ENCODE results near the gene LRRFIP1.

LRRFIP1 gene

GRCh38 chr2:237724811-237725478, 97.6 kb downstream of the LRRFIP1 start:
- DNase-seq (ENCODE audit: low read depth): no peak

GRCh38 chr2:237725661-237726060, 98.3 kb downstream of the LRRFIP1 start:
- no peak for DNase-seq (ENCODE audit: low read depth)

DNA sequence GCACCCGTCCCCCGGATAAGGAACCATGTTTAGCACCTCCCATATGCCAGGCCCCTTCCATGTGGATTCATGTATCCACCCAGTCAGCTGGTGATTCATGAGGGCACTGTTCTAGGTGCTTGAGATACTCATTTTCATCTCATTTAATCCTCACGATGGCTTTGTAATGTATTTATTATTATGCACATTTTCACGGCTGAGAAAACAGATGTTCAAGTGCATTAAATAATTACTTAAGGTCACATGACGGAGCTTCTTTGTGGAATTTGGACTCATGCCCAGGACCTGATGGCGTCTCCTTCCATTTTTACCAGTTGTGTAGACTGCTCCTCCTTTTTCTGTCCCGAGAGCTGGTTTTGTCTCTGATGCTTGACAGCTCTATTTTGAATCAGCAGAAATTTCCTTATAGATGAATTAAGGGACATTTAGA, 99.0 kb downstream of the LRRFIP1 start:
- DNase-seq (ENCODE audit: low read depth): no peak

DNA sequence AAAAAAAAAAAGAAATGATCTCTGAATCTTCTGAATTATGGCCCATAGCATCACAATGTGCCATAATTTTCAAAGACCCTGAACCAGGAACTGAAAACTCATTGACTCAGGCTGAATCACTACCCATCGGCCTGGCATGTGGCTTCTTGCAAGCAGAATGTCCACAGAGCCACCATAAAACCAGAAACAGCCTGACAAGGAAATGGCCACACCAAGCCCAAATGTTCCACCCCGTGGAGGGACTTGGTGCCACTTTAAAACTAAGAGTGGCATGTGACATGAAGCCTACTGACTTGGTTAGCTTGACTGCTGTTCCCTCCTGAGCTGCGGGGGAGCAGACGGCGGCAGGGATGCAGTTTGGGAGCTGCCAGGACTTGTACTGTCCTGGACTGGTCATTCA, 100.0 kb downstream of the LRRFIP1 start:
- no peak for DNase-seq (ENCODE audit: low read depth)

GRCh38 chr2:237729681-237730475, 102.5 kb downstream of the LRRFIP1 start:
- no peak for DNase-seq (ENCODE audit: low read depth)

- no peak for DNase-seq (ENCODE audit: low read depth)
Observed at GRCh38 chr2:237731663-237732062, 104.3 kb downstream of the LRRFIP1 start.

DNA sequence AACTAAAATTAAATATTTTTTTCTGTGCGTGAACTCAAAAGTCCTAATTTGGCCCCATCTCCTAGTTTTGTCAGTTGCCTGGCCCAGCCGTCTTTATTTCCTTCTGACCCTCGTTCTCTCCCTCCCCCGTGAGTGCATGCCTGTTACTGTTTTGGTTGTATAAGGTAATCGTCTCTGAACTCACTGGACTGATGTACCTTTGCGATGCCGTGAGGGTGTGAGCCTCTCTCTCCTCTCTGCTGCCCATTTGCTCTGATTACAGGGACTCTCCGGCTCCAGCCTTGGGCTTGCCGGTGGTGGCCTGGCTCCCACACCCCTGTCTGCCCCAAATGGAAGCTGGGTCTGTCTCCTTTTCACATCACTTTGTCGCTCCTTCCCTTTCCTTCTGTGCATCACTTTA, 104.7 kb downstream of the LRRFIP1 start:
- DNase-seq (ENCODE audit: low read depth): no peak

GRCh38 chr2:237732790-237733381, 105.5 kb downstream of the LRRFIP1 start:
- no peak for DNase-seq (ENCODE audit: low read depth)

GRCh38 chr2:237733677-237734300, 106.4 kb downstream of the LRRFIP1 start:
- no peak for DNase-seq (ENCODE audit: low read depth)

DNA sequence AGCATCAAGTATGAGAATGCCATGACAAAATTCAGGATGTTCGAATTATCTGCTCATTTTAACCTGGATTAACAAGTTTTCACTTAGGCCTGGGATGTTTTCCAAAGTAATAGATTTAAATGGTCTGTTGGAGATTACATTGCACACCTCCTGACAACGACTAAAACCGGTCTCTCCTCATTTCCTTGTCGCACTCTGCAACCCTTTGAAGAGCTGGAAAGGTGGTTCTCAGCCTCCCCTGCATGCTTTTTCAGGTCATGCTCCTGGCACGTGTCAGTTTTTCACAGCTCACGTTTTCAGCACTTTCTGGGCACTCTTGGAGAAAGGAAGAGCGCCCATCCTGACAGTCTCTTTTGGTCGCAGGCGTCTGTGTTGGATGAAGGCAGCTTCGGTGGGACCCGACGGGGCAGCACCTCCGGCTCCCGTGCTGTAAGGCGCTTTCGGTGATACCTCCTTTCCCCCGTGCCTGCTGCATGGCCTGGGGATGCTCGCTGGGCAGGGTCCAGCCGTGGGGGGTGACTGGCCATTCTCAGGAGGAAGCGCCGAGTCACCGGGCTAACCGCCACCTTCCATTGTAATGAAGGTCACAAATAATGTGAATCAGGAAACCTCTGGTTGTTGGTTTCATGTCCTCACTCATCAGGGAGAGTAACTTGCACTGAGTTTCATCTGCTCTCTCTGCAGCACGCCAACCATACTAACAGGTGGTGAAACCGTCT, 107.7 kb downstream of the LRRFIP1 start:
- DNase-seq (ENCODE audit: low read depth): no peak

DNA sequence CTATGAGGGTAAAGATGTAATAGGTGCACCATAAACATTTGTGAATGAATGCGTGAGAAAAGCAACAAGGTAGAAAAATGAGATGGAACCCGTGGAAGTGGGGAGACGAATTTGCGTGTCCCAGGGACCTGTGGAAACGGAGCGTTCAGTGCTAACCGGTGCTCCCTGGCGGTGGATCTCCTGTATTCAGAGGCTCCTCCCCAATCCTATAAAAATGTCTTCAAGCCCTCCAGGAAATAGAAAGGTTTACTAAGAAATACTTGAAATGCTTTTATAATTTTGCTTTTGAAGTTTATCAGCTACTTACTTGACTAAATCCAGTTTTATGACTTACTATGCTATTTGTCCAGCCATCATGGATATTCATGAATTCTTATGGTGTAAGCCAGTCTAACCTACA, 108.4 kb downstream of the LRRFIP1 start:
- DNase-seq (ENCODE audit: low read depth): no peak

- DNase-seq (ENCODE audit: low read depth): no peak
Observed at GRCh38 chr2:237736783-237737182, 109.4 kb downstream of the LRRFIP1 start.

GRCh38 chr2:237737196-237737865, 109.9 kb downstream of the LRRFIP1 start:
- DNase-seq (ENCODE audit: low read depth): no peak

- DNase-seq (ENCODE audit: low read depth): no peak
Observed at GRCh38 chr2:237738255-237738654, 110.9 kb downstream of the LRRFIP1 start.

- DNase-seq (ENCODE audit: low read depth): no peak
Observed at GRCh38 chr2:237739101-237739500, 111.7 kb downstream of the LRRFIP1 start.

GRCh38 chr2:237742191-237742590, 114.8 kb downstream of the LRRFIP1 start:
- no peak for DNase-seq (ENCODE audit: low read depth)

DNA sequence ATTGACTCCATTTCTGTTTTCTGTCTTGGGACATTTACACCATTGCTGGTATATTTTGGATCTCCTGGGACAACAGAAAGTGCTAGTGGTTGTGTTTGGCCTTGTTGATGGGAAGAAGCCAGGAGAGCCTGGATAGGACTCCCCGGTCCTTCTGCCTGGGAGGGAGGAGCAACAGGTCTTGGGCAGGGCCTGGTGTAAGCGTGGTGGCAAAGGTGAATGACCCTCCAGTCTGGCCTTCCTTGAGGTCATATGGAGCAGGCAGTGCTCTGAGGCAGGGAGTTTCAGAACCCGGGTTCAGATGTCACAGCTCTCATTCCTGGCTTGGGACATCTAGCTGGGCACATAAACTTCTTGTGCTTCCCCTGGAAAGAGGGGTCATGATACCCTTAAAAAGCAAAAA, 115.2 kb downstream of the LRRFIP1 start:
- no peak for DNase-seq (ENCODE audit: low read depth)

DNA sequence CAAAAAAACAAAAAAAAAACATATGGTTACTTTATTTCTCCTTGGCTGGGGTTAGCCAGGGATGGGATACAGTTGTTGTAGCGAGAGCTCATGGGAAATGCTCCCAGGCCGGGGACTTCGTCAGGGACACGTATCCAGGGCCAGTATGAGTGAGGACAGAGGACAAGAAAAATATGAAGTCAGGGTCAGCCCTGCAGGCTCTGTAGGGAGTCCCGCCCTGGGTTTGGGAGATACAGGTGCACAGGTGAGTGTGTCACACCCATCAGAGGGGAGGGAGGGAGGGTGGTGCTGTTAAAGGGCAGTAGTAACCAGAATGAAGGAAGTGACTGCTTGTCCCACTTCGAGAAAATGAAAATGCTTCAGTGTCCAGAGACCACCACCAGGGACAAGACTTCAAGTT, 115.6 kb downstream of the LRRFIP1 start:
- no peak for DNase-seq (ENCODE audit: low read depth)

GRCh38 chr2:237743561-237744269, 116.3 kb downstream of the LRRFIP1 start:
- no peak for DNase-seq (ENCODE audit: low read depth)

GRCh38 chr2:237744270-237744612, 116.9 kb downstream of the LRRFIP1 start:
- DNase-seq (ENCODE audit: low read depth): no peak
